Measurements from ENCODE around the gene ATP10A.

DNA sequence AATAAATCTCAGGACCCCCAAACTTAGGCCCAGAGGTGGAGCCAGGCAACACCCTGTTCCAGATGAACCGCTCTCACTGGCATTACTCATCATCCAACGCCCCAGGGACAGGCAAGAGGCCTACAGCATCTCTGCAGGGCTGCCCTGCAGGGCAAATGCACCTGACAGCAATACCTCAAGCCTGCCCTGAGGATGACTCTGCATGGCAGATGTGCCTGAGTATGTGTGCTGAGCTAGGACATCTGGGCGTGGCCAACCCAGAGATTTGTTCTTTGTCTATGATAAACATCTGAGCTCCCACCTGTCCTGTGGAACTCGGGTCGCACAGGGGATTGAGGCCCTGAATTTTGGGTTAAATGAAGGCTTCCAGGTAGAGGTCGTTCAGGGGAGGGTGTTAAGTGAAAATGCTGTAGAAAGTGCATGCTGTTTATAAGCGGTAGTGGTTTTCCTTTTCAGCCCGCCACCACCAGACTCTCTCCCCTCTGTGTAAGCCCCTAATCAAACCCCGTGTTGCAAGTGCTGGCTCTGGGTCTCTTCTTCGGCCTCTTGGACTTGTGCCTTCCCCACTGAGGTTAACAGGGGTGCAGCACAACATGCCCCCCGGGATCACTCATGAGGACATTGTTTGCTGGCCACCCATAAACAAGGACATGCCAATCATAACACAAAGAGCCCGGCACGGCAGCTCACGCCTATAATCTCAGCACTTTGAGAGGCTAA, 92.3 kb downstream of the ATP10A start:
- TF ChIP-seq POLR2A (IDR thresholded peaks at IDR 0.05; ENCODE audit: low read depth, low read length) (no peak), TAF1 (IDR thresholded peaks at IDR 0.05; ENCODE audit: low read depth, low read length) (no peak), SPI1 (IDR thresholded peaks at IDR 0.05; ENCODE audit: low read depth, low read length) (no peak), POLR2AphosphoS5 (IDR thresholded peaks at IDR 0.05; ENCODE audit: low read depth, low read length) (no peak)
